NT2/D1 (cell line): ENCODE data around the gene SUSD1.

Source experiments
- SUZ12 ChIP-seq: IDR thresholded peaks from 2 replicates; pipeline ENCODE4 v1.6.1; 2011; ENCODE audit not compliant: insufficient read length, insufficient read depth; ENCODE audit errors: extremely low read depth
- YY1 ChIP-seq: IDR thresholded peaks from 2 replicates; pipeline ENCODE4 v1.6.1; 2011; ENCODE audit not compliant: insufficient read length, insufficient read depth
- ZNF274 ChIP-seq: IDR thresholded peaks from 2 replicates; pipeline ENCODE4 v1.6.1; 2011; ENCODE audit warnings: mild to moderate bottlenecking, low read depth, low read length

DNA sequence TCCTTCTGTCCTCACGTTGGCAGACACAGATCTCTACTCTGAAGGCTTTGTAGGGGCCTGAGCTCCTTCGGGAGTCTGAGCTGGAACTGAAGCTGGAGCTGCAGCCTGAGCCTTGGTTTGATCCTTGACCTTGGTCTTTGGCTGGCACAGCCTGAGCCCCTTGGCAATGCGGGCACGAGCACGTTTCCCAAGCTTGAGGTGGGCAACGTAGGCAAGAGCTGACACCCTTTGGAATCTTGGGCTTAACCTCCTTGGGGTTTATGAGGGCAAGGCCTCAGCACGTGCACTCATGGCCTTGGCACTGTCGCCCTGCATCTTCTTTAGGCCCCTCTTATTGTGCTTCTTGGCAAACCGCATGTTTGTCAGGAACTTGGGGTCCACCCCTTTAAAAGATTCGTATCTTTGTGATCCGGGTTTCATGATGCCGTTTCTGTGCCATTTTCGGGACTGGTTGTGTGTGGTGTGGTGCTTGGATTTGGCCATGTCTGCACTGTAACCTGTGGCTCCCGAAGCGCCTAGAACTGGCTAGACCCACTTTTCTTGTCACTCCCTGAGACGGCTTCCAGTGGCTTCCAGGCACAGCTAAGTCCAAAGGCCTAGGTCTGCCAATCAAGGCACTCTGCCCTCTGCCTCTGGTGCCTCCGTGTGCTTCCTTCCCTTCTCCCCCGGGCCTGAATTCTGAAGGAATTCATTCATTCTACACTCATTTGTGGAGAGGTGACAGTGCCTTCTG is 1.4 kb downstream of the SUSD1 start:
- TF ChIP-seq ZNF274 (no peak), YY1 (no peak), SUZ12 (no peak)
